ENCODE data around the gene DSC1. TPM values are rescaled to one million over a fixed set of nuclear protein-coding genes. Genes with fewer than 3 reads are reported as not detected.

Gene DSC1
- total and polyA plus RNA-seq, 2 of the 8 experiments (the other 6 are each of a cell fraction or from before 2014, with no cell fraction given) = 0.02 TPM; not detected in 1

DNA sequence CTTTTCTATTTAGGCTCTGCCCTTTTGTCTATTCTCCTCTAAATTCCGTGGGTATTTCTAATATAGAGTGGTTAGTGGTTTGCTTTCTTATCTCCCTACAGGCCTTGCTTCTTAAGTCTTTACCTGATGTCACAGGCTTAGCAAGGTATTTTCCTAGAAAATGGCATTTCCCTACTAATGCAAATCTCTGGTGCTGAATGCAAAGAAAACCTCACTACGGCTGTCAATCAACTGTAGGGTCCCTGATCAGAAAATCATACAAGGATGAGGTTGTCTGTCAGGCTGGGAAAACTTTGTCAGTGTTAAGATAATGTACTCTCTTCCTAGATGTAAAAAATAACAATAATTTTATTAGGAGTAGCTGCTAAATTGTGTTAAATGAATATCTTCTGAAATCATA is 27.1 kb upstream of the DSC1 start:
- 85% methylated on average over 2 of the region's 2 CpGs; no CpG with 5 or more reads in 1 of the 2 experiments for WGBS, 2 experiments (ENCODE audit: extremely low coverage in 1 of 2, insufficient coverage in 1 of 2, insufficient read length in 1 of 2, insufficient replicate concordance in 2 of 2, low coverage in 1 of 2, low lambda C conversion rate in 2 of 2, missing lambda C conversion rate in 1 of 2)
- no peaks in the 10 kb centered on the region for H3K27me3 ChIP-seq (replicated peaks in 1 of 4; ENCODE audit: control insufficient read depth in 3 of 4, extremely low read depth in 1 of 4, insufficient read depth in 3 of 4, low read length in 3 of 4)
- H2BK120ac ChIP-seq (replicated peaks; ENCODE audit: low read depth, low read length) = no peak overlapping the region
- no peak overlapping the region for H2AK5ac ChIP-seq (ENCODE audit: low read depth, low read length)
- no peak overlapping the region for H2BK12ac ChIP-seq (ENCODE audit: low read depth, low read length)
- no peak overlapping the region for H3K56ac ChIP-seq (replicated peaks; ENCODE audit: insufficient read length, low read depth, low read length)
- H3K9me3 ChIP-seq (ENCODE audit: insufficient read depth in 2 of 2, low read depth in 1 of 2, low read length in 1 of 2) = no peaks in the 10 kb centered on the region
- no peak overlapping the region for H4K91ac ChIP-seq (replicated peaks; ENCODE audit: insufficient read length, low read length)
- H3K18ac ChIP-seq (ENCODE audit: extremely low read depth, low read length) = no peak overlapping the region
- no peak overlapping the region for H3K4ac ChIP-seq (replicated peaks; ENCODE audit: insufficient read length, low read depth, low read length)
- H3K79me2 ChIP-seq (ENCODE audit: control insufficient read depth in 1 of 2, insufficient read depth in 2 of 2, low read length in 2 of 2) = no peaks in the 10 kb centered on the region
- no peak overlapping the region for H2BK5ac ChIP-seq (ENCODE audit: low read depth, low read length)
- no peak overlapping the region for H2BK15ac ChIP-seq (ENCODE audit: low read length)
- ChIA-PET POLR2A (ENCODE audit: partially characterized antibody) (no interaction called here), CTCF (ENCODE audit: partially characterized antibody) (interaction anchor here (0.9 kb wide), 1 partner anchor 23 kb away, joined by 3 read pairs; no protein-coding TSS in a partner anchor)
- H3K4me3 ChIP-seq (ENCODE audit: extremely low read depth in 1 of 4, insufficient read depth in 2 of 4, low read depth in 3 of 4, low read length in 4 of 4) = no peak overlapping the region
- H4K20me1 ChIP-seq (replicated peaks in 1 of 2; ENCODE audit: control insufficient read depth in 1 of 2, insufficient read depth in 2 of 2, low read length in 2 of 2) = no peaks in the 10 kb centered on the region
- no peak overlapping the region for H3K9ac ChIP-seq (replicated peaks in 1 of 4; ENCODE audit: extremely low read depth in 1 of 4, low read depth in 3 of 4, low read length in 3 of 4)
- no peak overlapping the region for H3K14ac ChIP-seq (ENCODE audit: insufficient read length)
- H3K4me2 ChIP-seq (ENCODE audit: insufficient read depth in 1 of 2, low read depth in 2 of 2, low read length in 2 of 2) = no peak overlapping the region
- no peak overlapping the region for H3K27ac ChIP-seq (ENCODE audit: low read depth, low read length)
- no peak overlapping the region for H4K5ac ChIP-seq (ENCODE audit: insufficient read length, low read depth, low read length)
- H3K23ac ChIP-seq (ENCODE audit: insufficient read length) = no peak overlapping the region
- no peak overlapping the region for H2AFZ ChIP-seq (ENCODE audit: low read length)
- peaks cover 0 to 5% (median 0%) of the 10 kb centered on the region in 4 experiments; a peak in 1 of 7 replicates for H3K4me1 ChIP-seq (replicated peaks in 1 of 4; ENCODE audit: control insufficient read depth in 3 of 4, insufficient read depth in 4 of 4, low read length in 3 of 4)
- no peaks in the 10 kb centered on the region for H3K36me3 ChIP-seq (ENCODE audit: control insufficient read depth in 2 of 4, insufficient read depth in 4 of 4, low read length in 3 of 4)
- H3K79me1 ChIP-seq (ENCODE audit: low read depth, low read length) = no peaks in the 10 kb centered on the region
- no peak for DNase-seq (ENCODE audit: low read depth in 1 of 2, low spot score in 2 of 2)
- H3K23me2 ChIP-seq (ENCODE audit: low read depth, low read length) = no peaks in the 10 kb centered on the region
- FAIRE-seq = no peak
- no peak overlapping the region for H2BK20ac ChIP-seq (ENCODE audit: low read length)
- H4K8ac ChIP-seq (ENCODE audit: extremely low read depth, insufficient read depth, low read length) = no peak overlapping the region
- TF ChIP-seq NRF1 (IDR thresholded peaks at IDR 0.05; ENCODE audit: low read depth, low read length) = no peak
- TF ChIP-seq SP4 (IDR thresholded peaks at IDR 0.05; ENCODE audit: low read length) = no peak
- no peak for TF ChIP-seq POLR2AphosphoS5 (IDR thresholded peaks at IDR 0.05; ENCODE audit: low read depth, low read length)
- no peak for TF ChIP-seq PHF8 (conservative IDR thresholded peaks at IDR 0.05; ENCODE audit: low read depth, low read length)
- TF ChIP-seq HDAC6 (IDR thresholded peaks at IDR 0.05; ENCODE audit: low read depth, low read length) = no peak
- no peak for TF ChIP-seq EP300 (IDR thresholded peaks at IDR 0.05; ENCODE audit: borderline replicate concordance in 1 of 2, low read depth in 2 of 2, low read length in 2 of 2)
- no peak for TF ChIP-seq FOSL1 (IDR thresholded peaks at IDR 0.05; ENCODE audit: insufficient read depth, low read depth, low read length)
- TF ChIP-seq CBX8 (IDR thresholded peaks at IDR 0.05; ENCODE audit: borderline replicate concordance, low read depth, low read length) = no peak
